ENCODE results near the gene TMEM131L.

GRCh38 chr4:153490985-153491483 is 24.9 kb downstream of the TMEM131L start:
- TF ChIP-seq CTCF (IDR thresholded peaks at IDR 0.05) (no peak), POLR2A (IDR thresholded peaks at IDR 0.05) (no peak)

Data from testis (tissue), 2 donors.